GM06990 (cell line): ENCODE data around the gene PAX5.

Source experiments
- DNase-seq: peaks from one replicate; pipeline ENCODE4 v3.0.0-alpha.2; 2011; ENCODE audit not compliant: insufficient read length; ENCODE audit errors: extremely low read depth
- H3K27me3 ChIP-seq: replicated peaks from 2 replicates; pipeline ENCODE4 v1.6.0; 2011; ENCODE audit warnings: low read length; ENCODE audit not compliant: control insufficient read depth, insufficient read depth
- H3K36me3 ChIP-seq: 2 replicates; pipeline ENCODE4 v1.5.1; 2011; ENCODE audit warnings: low read length; ENCODE audit not compliant: control insufficient read depth, insufficient read depth
- H3K4me3 ChIP-seq: replicated peaks from 2 replicates; pipeline ENCODE4 v1.5.1; 2011; ENCODE audit warnings: low read depth, mild to moderate bottlenecking, control low read depth, low read length
- TF ChIP-seq, protein P1 (sequence below): IDR thresholded peaks from 2 replicates; pipeline ENCODE4 v1.5.1; 2011; ENCODE audit warnings: low read length, control low read depth, mild to moderate bottlenecking, inconsistent platforms; ENCODE audit not compliant: insufficient read depth, poor library complexity, severe bottlenecking

Gene PAX5

DNA sequence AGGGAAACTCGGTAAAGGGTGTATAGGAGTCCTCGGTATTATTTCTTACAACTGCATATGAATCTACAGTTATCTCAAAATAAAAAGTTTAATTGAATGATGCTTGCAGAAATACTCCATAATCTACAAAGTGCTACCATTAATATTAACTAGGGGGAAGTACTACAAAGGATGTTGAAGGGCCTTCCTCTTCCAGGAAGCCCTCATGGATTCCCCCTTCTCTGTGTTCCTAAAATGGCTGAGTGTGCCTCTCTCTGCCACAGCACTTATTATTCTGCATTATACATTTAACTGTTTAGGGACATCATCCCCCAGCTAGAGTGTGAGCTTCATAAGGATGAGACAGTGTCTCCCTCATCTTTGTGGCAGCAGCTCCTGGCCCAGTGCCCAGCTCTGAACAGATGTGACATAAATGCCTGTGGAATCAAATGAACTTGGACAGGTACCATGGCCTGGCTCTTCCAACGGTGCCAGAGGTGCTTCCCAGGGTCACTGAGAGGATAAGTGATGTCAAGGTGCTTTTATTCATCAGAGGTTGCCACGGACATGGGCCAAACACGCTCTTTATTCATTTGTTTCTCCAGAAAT is 99.5 kb downstream of the PAX5 start:
- Histone ChIP-seq H3K4me3 (no peak overlapping the region), H3K36me3 (peaks cover 23% of the 10 kb centered on the region), H3K27me3 (no peaks in the 10 kb centered on the region)
- no peak for DNase-seq
- TF ChIP-seq, protein P1, sequence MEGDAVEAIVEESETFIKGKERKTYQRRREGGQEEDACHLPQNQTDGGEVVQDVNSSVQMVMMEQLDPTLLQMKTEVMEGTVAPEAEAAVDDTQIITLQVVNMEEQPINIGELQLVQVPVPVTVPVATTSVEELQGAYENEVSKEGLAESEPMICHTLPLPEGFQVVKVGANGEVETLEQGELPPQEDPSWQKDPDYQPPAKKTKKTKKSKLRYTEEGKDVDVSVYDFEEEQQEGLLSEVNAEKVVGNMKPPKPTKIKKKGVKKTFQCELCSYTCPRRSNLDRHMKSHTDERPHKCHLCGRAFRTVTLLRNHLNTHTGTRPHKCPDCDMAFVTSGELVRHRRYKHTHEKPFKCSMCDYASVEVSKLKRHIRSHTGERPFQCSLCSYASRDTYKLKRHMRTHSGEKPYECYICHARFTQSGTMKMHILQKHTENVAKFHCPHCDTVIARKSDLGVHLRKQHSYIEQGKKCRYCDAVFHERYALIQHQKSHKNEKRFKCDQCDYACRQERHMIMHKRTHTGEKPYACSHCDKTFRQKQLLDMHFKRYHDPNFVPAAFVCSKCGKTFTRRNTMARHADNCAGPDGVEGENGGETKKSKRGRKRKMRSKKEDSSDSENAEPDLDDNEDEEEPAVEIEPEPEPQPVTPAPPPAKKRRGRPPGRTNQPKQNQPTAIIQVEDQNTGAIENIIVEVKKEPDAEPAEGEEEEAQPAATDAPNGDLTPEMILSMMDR: no peak

DNA sequence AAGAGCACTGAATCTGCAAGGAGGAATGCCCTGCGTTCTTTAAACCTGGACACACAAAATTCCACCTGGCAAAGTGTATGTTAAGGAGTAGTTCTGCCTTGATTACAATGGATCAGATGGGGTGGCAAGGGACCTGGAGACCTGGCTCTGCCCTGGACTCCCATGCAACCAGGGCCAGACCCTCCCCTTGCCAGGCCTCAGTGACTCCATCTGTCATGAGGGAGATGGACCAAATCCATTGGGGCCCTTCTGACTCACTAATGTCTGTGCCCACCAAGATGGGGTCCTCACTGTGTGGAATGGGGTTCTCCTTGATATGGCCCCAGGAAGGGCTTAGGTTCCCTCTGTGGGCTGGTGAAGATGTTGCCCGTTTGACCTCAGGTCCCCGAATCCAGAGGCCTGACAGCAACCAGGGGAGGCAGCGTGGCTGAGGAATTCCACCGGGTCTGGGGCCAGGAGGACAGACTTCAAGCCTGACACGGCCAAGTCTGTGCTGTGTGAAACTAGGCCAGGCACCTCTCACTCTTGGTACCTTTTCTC is 100.3 kb downstream of the PAX5 start:
- DNase-seq: no peak
- TF ChIP-seq, protein P1: no peak
- Histone ChIP-seq H3K36me3 (peaks cover 23% of the 10 kb centered on the region), H3K27me3 (no peaks in the 10 kb centered on the region), H3K4me3 (no peak overlapping the region)

DNA sequence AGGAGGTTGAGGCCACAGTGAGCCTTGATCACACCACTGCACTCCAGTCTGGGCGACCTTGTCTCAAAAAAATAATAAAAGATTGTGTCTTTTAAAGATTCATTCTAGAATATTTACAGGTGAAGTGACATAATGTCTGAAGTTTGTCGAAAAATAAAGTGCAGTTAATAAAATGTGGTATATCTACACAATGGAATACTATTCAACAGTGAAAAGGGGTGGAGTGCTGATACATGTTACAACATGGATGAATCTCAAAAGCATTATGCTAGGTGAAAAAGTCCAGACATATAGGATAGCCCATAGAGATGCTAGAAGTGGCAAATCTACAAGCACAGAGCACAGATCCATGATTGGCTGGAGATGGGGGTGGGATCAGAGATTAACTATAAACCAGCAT is 101.9 kb downstream of the PAX5 start:
- peaks cover 23% of the 10 kb centered on the region for H3K36me3 ChIP-seq
- TF ChIP-seq, protein P1: no peak

DNA sequence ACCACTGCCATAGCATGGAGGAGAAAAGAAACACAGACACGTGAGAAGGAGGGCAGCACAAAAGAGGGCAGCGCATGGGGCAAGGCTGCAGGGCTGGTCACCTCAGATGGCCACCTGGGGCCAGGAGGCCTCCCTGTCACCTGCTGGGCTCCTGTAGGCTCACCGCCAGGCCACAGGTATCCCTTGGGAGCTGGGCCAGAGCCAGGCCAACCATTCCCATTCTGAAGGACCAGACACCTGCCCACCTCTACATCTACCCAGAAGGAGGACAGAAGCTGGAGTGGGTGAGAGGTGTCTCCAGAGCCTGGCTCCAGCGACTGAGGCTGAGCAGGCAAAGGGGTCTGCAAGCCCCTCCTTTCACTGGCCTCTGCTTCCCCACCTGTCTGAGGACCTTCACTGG is 103.1 kb downstream of the PAX5 start:
- Histone ChIP-seq H3K36me3 (peaks cover 26% of the 10 kb centered on the region), H3K27me3 (no peaks in the 10 kb centered on the region), H3K4me3 (no peak overlapping the region)
- no peak for DNase-seq
- TF ChIP-seq, protein P1: no peak

More for the DNA sequence above, 101.9 kb downstream of the PAX5 start:
- no peak overlapping the region for H3K4me3 ChIP-seq
- no peaks in the 10 kb centered on the region for H3K27me3 ChIP-seq
- DNase-seq: no peak

DNA sequence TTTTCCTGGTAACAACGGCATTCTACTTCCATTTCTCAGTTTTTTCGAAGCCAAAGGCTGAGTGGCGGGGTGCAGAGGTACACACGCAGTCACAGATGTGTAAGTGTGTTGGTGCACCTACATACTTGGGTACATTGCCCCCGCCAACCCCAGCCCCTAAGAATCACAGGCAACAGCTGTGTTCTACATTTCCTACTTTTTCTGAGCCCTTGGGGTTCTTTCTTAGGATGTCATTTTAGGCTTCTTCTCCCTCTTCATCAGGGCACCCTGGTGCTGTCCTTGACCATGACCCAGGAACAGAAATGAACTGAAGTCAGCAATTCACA is 104.8 kb downstream of the PAX5 start:
- Histone ChIP-seq H3K27me3 (no peaks in the 10 kb centered on the region), H3K36me3 (peaks cover 26% of the 10 kb centered on the region), H3K4me3 (no peak overlapping the region)
- DNase-seq: no peak
- TF ChIP-seq, protein P1: no peak

DNA sequence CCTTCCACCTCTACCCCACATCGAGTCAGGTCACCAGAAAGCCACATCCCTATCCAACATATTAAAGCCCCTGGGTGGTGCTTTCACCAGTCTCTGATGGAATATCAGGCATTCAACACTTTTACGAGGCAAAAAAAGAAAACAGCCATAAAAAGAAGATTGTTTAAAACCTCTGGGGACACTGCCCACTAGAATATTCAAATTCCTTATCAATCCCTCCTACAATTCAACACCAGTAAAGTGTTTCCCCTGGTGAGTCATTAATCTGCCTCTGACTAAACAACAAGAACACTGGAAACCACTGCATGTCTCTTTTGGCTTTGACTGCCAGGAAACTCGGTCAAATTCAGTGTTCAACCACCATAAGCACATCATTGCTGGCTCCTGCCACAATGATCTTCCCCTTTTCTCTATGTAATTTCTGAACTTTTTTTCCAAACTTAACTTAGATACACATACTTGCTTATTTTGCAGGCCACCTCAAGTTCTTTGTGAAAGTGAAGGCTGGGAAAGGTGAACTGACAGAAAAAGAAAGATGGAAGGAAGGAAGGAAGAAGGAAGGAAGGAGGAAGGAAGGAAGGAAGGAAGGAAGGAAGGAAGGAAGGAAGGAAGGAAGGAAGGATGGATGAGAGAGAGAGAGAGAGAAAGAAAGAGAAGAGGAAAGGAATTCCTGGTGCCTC is 105.3 kb downstream of the PAX5 start:
- H3K4me3 ChIP-seq: no peak overlapping the region
- no peak for DNase-seq
- TF ChIP-seq, protein P1: no peak
- H3K27me3 ChIP-seq: no peaks in the 10 kb centered on the region
- peaks cover 23% of the 10 kb centered on the region for H3K36me3 ChIP-seq
